SW 1271 (cell line): Measurements from ENCODE around the gene HOXB6.
A peak's percentile ranks its signal among the peaks of the same experiment; 100 is the strongest.

Source experiments
- DNase-seq, 2 experiments: peaks; one replicate each; lab custom pipeline; 2025; lab: John Stamatoyannopoulos, UW

HOXB6 gene

GRCh38 chr17:48609759-48610281, 5.0 kb upstream of the HOXB6 start:
- no peak for DNase-seq

- no peak for DNase-seq
These were observed 4.2 kb upstream of the HOXB6 start for GRCh38 chr17:48609033-48609432.

GRCh38 chr17:48608494-48608834, 3.7 kb upstream of the HOXB6 start:
- DNase-seq = no peak

DNA sequence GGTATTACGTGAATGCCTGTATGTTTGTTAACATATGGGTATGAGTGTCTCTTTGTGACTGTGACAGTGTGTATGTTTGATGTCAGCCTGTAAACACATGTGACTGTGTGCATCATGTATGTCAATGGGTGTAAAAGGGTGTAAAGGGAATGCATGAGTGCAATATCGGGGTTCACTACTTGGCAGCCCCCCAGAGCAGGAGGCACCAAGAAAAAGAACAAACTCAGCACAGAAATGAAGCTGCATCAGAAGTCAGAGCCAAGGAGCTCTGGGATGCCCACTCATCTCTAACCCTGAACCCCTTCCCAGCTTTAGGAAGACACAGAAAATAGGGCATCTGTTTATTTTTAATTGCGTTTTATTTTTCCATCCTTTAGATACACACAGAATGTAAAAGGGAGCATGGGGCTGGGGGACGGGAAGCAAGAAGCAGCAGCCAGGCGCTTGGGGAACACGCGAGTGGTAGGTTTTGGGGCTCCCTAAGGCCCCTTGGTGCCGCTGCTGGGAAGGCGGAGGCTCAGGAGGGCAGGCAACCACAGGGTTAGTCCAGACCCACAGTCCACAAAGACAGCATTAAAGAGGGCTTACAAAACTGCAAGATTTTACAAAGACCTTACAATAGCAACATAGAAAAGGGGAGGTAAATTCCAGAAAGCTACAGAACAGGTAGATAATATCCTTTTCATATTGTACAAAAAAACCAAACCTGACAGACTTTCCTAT, 2.3 kb upstream of the HOXB6 start:
- no peak for DNase-seq

- no peak for DNase-seq
These were observed 1.5 kb upstream of the HOXB6 start for GRCh38 chr17:48605991-48606891.

- DNase-seq = no peak
These were observed 678 bp upstream of the HOXB6 start for GRCh38 chr17:48605409-48605919.

- DNase-seq = peak in 1 of 2 experiments; percentile 51
These were observed 622 bp downstream of the HOXB6 start for GRCh38 chr17:48603959-48604769.

DNA sequence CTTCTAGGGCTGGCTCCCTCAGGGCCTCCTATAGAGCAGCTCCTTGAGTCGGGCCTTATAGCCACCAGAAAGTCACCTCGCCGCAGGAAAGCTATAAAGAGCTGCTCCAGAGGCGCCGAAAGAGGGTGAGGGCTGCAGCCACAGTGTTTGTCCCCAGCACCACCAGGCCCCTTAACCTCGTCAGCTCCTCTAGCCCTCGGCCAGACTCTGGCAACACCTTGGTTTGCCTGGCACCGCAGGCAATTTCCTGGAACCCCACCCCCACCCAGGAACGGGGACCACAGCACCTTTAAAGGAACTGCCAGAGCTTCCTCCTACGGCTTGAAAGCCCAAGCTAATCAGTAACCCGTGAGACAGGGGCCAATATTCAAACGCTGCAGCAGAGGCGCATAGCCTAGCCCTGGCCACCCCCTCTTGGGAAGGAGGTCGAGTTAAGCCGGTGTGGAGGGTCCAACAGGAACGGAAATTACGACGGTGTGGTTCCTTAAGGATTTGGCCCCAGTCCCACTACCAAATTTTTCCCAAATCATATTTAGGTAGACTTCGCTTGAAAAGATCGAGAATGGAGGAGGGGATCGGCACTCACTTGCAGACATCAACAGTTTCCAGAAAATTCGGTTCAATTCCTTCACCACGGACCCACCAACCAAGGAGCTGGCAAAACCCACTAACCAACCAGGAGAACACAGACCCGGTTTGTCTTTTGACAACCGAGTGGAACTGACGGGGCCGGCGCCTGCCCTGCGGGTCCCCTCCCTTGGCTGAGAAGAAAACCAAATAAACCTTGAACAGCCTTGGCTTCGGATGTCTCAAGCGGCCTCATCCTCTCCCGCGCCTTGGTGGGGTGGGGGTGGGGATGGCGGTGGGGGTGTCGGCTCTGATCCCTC, 3.0 kb downstream of the HOXB6 start:
- no peak for DNase-seq

- DNase-seq = no peak
These were observed 3.6 kb downstream of the HOXB6 start for GRCh38 chr17:48601207-48601538.

DNA sequence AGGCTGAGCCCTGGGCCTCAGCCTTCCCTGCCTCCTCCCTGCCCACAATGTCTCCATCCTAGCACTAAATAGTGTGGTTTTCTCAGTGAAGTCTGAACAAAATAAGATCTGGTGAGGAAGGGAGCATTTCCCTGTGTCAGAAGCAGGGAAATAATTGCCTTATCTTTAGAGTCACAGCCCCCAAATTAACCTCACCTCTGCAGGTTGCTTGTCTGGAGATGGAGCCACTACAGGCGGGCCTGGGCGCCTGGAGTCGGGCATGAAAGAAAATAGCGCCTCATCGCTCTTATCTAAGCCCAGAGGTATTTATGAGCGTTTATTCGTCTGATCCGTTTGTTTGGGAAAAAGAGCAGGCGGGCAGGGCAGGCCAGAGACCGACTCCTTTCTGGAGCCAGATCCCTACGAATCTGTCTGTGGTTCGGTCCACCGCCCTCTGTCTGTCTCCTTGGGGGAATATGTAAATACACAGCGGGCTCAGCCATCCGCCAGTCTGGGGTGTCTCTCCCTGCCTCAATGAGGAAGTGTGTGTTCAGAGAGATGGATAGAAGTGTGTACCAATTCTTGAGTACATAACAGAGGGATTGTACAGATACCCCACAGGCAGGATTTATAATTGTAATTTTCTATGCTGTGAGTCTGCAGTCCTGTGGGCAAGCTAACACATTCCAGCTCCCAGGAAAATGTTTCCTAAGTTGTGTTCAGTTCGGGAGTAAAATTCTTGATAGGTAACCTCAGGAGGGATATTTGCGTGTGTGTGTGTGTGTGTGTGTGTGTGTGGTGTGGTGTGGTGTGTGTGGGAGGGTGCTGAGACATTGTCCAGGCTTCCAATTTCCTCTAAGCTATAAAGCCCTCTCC, 4.3 kb downstream of the HOXB6 start:
- DNase-seq = no peak

- DNase-seq = no peak
These were observed 5.4 kb downstream of the HOXB6 start for GRCh38 chr17:48599354-48599753.

DNA sequence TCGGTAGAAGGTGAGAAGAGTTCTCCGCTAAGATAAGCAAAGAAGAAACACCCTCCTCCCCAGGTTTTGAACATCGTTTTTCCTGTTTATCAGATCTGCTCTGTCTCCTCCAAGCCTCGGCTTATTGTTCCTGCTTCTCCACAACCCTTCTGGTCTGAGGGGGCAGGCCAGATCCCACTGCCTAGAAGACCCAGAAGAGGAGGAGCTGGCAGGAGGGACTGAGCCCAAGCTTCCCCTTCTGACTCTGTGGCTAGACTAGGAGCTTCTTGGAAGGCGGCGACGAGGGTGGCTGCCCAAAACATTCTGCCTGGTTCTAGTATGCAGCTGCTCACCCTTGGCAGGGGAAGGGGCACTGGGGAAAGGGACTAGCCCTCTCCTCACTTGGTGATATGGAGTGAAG, 6.0 kb downstream of the HOXB6 start:
- DNase-seq = no peak

DNA sequence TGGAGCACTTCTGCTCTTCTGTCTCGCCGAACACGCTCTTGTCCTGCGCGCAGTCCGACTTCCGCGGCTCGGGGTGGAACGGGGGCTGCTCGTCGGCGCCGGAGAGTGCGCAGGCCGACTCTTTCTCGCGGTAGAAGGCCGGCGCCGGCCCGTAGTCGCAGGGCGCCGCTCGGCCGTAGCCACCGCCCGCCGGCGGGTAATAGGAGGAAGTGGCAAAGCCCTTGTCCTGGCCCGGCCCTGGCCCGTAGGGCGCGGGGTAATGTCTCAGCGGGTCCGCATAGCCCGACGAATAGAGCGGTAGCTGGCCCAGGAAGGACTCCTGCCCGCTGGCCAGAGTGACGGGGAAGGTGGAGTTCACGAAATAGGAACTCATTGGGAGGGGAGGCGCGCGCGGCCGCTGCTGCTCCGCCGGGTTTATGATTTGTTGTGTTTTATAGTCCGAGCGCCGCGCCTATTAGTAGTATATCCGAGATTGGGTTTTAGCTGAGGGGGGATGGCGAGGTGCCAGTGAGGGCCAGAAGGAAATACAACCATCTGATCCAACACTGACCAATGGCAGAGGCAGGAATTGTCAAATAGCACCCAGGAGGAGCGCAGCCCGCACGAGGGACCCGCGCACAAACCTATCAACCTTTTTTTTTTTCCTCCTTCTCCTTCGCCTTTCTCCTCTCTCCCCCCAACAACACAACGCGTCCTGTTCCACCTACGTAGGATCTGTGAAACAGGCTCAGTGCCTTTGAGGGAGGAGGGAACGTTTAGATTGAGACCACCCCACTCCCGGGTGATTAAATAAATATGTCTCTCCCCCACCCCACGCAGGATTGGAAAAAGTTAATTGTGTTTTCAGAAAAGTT, 6.8 kb downstream of the HOXB6 start:
- DNase-seq = no peak

DNA sequence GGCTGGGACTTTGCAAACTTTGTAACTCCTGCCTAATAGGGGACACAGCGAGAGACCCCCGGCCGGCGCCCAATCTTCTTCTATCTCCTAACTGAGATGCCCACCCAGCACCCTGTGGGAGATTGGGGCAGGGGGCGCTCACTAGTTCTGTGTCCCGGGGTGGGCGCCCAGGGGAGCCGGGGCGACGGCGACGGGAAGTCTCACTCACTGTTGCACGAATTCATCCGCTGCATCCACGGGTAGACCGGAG, 7.3 kb downstream of the HOXB6 start:
- no peak for DNase-seq

DNA sequence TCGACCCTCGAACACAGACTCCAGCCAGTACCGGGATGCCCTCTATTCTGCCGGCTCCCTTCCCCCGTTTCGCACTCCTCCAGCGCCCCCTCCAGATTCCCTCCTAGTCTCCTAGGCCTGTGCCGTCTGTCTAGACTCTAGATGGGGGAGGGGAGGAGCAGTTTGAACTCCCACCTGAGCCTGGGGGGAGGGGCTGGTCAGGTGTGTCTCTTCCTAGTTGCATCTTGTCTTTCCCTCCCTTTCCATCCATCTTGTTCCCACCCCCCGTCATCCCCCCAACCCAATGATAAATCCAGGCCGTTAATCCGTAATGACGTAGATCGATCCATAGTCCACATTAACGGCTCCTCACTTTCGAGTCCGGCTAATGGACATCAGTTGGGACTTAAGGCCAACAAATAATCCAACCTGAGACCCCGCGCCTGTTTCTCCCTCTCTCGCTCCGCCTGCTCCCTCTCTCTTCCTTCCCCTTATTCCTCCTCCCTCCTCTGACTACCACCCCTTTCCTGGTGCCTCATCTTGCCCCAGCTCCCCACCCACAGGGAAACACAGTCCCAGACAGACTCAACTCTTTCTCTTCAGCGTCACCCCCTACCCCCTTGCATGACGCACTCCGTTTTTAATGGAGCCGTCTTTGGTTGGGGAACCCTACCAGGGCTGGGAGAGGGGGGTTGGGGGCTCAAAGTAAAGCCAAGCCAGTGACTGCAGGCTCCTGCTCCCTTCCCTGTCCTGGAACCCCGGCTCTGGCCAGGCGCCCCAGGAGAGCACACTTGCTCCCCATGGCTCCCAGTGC, 7.9 kb downstream of the HOXB6 start:
- no peak for DNase-seq

DNA sequence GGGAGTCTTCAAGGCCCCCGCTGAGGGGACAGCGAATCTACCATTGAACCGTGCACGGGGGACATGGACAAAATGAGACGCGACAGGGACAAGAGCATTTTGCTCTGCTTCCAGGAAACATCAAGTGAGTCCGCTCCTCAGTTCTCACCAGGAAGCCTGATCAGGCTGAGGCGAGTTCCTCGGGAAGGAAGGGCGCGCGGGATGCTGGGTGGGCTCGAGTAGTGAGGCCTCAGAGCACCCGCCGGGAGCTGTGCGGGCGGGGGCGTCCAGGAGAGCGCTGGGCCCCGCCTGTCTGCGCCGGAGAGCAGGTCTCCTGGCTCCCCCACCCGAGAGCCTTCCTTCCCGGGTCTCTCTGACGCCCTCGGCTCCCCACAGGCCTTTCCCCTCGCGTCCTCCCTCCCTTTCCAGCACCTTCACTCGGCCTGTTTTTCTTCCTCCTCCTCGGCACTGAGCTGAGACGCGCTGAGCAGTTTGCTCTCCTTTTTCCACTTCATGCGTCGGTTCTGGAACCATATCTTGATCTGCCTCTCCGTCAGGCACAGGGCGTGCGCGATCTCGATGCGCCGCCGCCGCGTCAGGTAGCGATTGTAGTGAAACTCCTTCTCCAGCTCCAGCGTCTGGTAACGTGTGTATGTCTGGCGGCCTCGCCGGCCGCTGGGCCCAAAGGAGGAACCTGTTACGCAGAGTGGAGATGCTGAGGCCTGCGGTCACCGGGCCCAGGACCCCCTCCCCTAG, 8.6 kb downstream of the HOXB6 start:
- DNase-seq = no peak

- no peak for DNase-seq
These were observed 9.3 kb downstream of the HOXB6 start for GRCh38 chr17:48595278-48595999.
